Hematopoietic multipotent progenitor cell treated with erythropoietin and hydrocortisone succinate and interleukin-3 and kit ligand, for 4 days (in vitro differentiated cells): ENCODE measurements around the gene RAB3D.
"Not testable (repeated sequence)": the region's sequence is repeated elsewhere in the genome, so short reads cannot be mapped to it uniquely, and the experiment has no call there.

Experiments used
- DNase-seq: peaks from one replicate; pipeline ENCODE4 v3.0.0-alpha.2; 2015

Gene RAB3D

GRCh38 chr19:11337080-11337479, 2.4 kb downstream of the RAB3D start:
- DNase-seq = peak; percentile 87

DNA sequence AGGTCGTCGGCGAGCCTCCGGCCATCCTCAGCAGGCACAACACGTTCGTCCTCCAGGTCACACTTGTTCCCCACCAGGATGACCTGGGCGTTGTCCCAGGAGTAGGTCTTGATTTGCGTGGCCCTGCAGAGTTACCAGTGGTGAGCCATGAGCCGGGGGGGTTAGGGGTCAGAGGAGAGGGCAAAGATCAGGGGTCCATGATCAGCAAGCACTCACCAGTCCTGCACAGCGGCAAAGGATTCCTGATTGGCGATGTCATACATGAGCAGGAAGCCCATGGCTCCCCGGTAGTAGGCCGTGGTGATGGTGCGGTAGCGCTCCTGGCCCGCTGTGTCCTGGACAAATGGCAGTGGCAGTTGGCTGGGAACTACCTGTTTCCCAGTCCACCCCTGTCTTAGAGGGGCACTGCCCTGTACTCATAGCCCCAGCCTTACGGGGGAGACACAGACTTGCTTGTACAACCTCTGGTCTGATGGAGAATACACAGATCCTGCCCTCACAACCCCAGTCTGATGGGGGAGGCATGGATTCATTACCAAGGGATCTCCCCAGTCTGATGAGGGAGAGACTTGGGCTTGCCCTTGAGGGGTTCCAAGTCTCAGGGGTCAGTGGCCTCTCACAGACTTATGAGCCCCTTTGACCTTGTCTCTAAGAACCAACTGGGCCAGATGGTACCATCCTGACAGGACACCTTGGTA, 3.9 kb downstream of the RAB3D start:
- no peak for DNase-seq

- DNase-seq = not testable (repeated sequence)
Observed at GRCh38 chr19:11333838-11334237, 5.6 kb downstream of the RAB3D start.

GRCh38 chr19:11332822-11333221, 6.6 kb downstream of the RAB3D start:
- no peak for DNase-seq

DNA sequence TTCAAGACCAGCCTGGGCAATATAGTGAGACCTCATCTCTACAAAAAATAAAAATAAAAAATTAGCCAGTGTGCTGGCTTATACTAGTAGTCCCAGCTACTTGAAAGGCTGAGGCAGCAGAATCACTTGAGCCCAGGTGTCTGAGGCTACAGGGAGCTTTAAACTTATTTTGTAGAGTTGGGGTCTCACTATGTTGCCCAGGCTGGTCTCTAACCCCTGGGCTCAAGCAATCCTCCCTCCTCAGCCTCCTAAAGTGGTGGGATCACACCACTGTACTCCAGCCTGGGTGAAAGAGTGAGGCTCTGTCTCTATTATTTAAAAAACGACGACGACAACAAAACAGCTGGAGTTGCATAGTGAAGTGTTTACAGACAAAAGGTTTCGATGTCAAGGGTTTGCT, 8.0 kb downstream of the RAB3D start:
- DNase-seq = no peak

DNA sequence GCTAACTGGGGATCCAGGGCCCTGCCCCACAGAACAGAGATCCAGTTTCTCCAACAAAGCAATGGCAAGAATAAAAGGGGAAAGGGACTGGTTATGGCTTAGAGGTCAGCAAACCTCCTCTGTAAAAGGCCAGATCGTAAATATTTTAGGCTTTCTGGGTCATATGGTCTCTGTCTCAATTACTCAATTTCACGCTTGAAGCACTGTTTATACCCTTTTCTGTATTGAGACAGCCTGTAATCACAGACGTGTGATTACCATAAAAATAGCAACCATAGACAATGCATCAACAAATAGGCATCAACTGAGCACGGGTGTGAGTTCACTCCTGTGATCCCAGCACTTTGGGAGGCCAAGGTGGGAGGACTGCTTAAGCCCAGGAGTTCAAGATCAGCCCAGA, 9.3 kb downstream of the RAB3D start:
- no peak for DNase-seq

DNA sequence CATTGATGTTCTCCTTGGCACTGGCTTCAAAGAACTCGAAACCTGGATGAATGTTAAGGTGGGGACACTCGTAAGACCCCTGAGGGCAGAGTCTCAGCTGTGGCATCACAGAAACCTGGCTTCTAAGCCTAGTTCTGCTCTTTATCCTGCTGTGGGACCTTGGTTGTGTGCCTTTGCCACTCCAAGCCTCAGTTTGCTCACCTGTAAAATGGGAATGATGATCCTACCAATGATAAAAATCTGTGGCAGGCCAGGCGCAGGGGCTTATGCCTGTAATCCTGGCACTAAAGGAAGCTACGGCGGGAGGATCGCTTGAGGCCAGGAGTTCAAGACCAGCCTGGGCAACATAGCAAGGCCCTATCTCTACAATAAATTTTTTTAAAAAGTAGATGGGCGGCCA, 13.9 kb downstream of the RAB3D start:
- no peak for DNase-seq

DNA sequence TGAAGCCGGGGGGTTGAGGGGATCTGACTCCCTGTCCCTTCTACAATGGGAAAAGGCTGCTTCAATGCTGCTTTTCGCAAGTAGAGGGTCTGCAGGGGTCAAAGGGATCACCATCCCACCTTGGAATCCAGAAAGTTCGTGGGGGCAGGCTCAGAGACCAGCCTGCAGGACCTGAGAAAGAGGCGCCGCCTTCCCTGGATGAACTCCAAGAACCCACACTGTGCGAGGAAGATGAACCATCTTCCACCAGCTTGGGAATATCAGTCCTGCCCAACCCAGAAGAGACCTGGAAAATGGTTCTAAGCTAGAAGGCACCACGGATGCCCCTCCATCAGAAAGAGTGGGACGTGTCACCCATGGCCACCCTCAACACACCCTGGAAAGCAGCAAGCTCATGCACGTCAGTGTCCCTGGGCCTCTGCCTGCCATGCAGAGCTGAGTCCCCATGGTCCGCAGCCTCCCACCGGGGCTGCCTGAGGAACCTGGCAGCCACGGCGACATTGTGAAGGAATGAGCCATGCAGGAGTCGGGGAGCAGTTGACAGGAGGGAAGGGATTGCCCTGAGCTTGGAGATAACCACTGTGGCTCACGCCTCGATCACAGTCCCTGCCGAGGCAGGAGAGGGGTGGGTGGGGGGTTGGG, 14.6 kb downstream of the RAB3D start:
- no peak for DNase-seq

DNA sequence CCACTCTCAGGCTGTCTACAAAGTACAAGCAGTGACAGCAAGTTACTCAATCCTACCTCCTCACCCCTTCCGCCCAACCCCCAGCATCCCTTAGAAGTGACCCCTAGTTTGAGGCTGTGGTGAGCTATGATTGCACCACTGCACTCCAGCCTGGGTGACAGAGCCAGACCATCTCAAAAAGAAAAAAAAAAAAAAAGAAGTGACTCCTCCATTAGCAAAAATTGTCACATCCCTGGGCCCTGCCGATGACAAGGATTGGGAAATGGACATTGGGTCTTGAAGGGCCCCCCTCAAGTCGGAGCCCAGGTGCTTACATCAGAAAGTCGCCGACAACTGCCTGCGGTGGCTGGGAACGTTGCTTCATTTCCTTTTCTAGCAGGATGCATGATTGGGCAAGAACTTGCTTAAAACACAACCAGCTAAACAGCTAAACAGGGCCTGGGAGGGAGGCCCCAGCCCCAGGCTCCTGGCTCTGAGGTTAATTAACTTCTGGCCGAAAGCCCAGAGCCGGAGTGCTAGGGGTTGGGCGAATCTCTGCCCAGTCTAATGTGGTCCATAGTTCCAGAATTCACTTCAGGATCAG, 15.3 kb downstream of the RAB3D start:
- DNase-seq = peak; percentile 95

DNA sequence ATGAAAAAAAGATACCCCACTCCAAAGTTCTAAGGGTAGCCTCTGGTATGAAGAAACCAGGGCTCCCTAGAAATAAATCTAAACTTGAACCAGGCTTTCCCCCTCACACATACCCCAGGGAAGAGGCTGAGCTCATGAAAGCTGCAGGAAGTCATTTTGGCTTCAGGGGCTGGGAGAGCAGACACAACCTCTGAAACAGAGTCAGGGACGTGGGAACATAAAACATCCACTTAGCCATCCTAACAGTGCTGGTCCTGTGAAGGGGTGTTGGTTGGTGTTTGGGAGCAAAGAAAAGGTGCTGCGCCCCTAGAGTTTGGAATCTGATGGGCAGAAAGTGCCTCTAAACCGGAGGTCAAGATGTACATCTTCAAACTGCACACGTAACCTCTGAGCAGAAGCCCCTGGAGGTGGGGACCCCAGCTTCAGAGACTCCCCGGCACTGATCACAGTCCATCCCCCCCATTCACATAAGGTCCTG, 15.8 kb downstream of the RAB3D start:
- no peak for DNase-seq

- DNase-seq = peak; percentile 63
Observed at GRCh38 chr19:11322269-11323024, 17.0 kb downstream of the RAB3D start.

- DNase-seq = peak; percentile 63
Observed at GRCh38 chr19:11321191-11322126, 18.0 kb downstream of the RAB3D start.

DNA sequence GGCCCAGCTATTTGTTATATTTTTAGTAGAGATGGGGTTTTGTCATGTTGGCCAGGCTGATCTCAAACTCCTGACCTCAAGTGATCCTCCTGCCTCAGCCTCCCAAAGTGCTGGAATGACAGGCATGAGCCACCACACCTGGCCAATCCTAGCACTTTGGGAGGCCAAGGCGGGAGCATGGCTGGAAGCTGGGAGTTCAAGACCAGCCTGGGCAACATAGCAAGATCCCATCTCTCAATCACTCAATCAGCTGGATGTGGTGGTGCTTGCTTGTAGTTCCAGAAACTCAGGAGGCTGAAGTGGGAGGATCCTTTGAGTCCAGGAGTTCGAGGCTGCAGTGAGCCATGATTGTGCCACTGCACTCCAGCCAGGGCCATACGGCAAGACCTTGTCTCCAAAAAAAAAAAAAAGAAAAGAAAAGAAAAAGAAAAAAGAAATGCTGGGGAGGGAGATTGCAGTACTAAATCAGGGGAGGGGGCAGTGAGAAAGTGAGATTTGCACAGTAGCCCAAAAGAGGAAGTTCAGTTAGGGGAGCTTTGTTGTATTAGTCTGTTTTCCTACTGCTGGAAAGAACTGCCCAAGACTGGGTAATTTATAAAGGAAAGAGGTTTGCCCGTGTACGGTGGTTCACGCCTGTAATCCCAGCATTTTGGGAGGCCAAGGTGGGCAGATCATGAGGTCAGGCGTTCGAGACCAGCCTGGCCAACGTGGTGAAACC, 19.0 kb downstream of the RAB3D start:
- peak; percentile 68 for DNase-seq

- no peak for DNase-seq
Observed at GRCh38 chr19:11306337-11306736, 33.1 kb downstream of the RAB3D start.

GRCh38 chr19:11304936-11305335, 34.5 kb downstream of the RAB3D start:
- DNase-seq = no peak

GRCh38 chr19:11300811-11301120, 38.7 kb downstream of the RAB3D start:
- no peak for DNase-seq

GRCh38 chr19:11299946-11300810, 39.3 kb downstream of the RAB3D start:
- DNase-seq = no peak

DNA sequence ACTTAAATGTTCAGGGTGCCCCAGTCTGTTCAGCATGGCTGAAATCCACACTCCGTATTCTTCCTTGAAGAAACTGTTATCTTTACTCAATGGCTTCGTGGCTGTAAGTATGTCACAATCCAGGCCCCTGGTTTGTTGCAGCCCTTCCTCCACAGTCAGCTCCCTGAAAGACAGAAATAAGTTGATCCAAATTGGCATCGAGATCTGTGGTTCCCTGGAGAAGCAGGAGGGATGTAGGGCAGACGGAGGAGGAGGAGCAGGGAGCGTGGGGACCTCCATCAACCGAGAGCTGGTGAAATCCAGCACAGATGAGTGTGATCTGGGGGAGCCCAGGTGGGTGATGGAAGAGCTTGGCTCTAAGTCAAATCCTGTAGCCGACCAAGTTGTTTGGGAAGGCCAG, 43.2 kb downstream of the RAB3D start:
- DNase-seq = peak; percentile 61

GRCh38 chr19:11295665-11296245, 43.7 kb downstream of the RAB3D start, which contains the start of gene TSPAN16:
TSPAN16 (plus strand) TSS chr19:11296160; CDS start chr19:11296298, 138 bp downstream.
- peak; percentile 20 for DNase-seq

DNA sequence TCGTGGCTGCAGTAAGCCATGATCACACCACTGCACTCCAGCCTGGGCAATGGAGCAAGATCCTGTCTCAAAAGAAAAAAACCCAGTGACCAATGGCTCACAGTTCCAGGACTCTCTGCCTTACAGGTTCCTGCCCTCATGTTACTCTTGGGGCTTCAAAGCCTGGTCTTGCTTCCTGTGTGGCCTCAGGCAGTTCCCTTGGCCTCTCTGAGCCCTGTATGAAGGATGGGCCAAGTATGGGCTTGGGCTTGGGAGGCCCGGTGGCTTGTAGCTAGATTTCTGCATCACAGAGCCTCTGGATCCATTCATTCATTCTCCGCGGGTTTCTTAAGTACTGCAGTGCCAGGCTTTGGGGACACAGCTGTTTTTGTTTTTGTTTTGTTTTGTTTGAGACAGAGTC, 44.3 kb downstream of the RAB3D start:
- DNase-seq = no peak
